Astrocyte (in vitro differentiated cells and primary cell): Measurements from ENCODE around the gene PLCB4.

Experiments
- CTCF ChIP-seq: IDR thresholded peaks from 2 replicates; pipeline ENCODE4 v1.5.1; 2011; ENCODE audit warnings: low read depth, mild to moderate bottlenecking, inconsistent platforms, low read length, moderate library complexity; ENCODE audit not compliant: insufficient read depth
- EZH2 ChIP-seq: IDR thresholded peaks from 2 replicates; pipeline ENCODE4 v1.6.1; 2012; ENCODE audit warnings: mild to moderate bottlenecking, low read length, inconsistent platforms; ENCODE audit not compliant: insufficient read depth

- TF ChIP-seq CTCF (no peak), EZH2 (no peak)
Observed at GRCh38 chr20:9075264-9076095, 6.6 kb downstream of the PLCB4 start.
